Hypothalamus (tissue), 51 donors: ENCODE measurements around the gene MZF1.
"Not testable (repeated sequence)": the region's sequence is repeated elsewhere in the genome, so short reads cannot be mapped to it uniquely, and the experiment has no call there.

Source experiments
- DNase-seq, 51 donors: peaks; one replicate each; lab custom pipeline; 2025; lab: John Stamatoyannopoulos, UW

The MZF1 gene

GRCh38 chr19:58572818-58573657 is at the start of gene MZF1:
Gene MZF1, minus strand, starts transcription at chr19:58573335. Its CDS starts 1,946 bp downstream, at chr19:58571389.
- no peak for DNase-seq

GRCh38 chr19:58607213-58607612 is 34.1 kb upstream of the MZF1 start:
- not testable (repeated sequence) for DNase-seq

GRCh38 chr19:58606251-58606896 is 33.2 kb upstream of the MZF1 start:
- DNase-seq: not testable (repeated sequence)

GRCh38 chr19:58586133-58586765 is 13.1 kb upstream of the MZF1 start:
- DNase-seq: no peak

- DNase-seq: no peak
Measured at GRCh38 chr19:58585442-58586132, 12.5 kb upstream of the MZF1 start.

- DNase-seq: no peak
Measured at GRCh38 chr19:58584498-58585441, 11.6 kb upstream of the MZF1 start.

GRCh38 chr19:58582985-58583384 is 9.8 kb upstream of the MZF1 start:
- no peak for DNase-seq

- DNase-seq: no peak
Measured at GRCh38 chr19:58581227-58582141, 8.3 kb upstream of the MZF1 start.

- DNase-seq: no peak
Measured at GRCh38 chr19:58579473-58580142, 6.5 kb upstream of the MZF1 start.

- no peak for DNase-seq
Measured at GRCh38 chr19:58578012-58578925, 5.1 kb upstream of the MZF1 start.

- not testable (repeated sequence) for DNase-seq
Measured at GRCh38 chr19:58577581-58577980, 4.4 kb upstream of the MZF1 start.

- no peak for DNase-seq
Measured at GRCh38 chr19:58575183-58576041, 2.3 kb upstream of the MZF1 start.

- DNase-seq: no peak
Measured at GRCh38 chr19:58573658-58574164, 576 bp upstream of the MZF1 start.

GRCh38 chr19:58572026-58572817 is 913 bp downstream of the MZF1 start:
- no peak for DNase-seq

- DNase-seq: no peak
Measured at GRCh38 chr19:58571575-58571947, 1.6 kb downstream of the MZF1 start.
